NCI-H2171 (cell line): ENCODE results near the gene ATIC.

ENCODE experiments used
- DNase-seq: peaks from one replicate; lab custom pipeline; 2025; lab: John Stamatoyannopoulos, UW

The ATIC gene

DNA sequence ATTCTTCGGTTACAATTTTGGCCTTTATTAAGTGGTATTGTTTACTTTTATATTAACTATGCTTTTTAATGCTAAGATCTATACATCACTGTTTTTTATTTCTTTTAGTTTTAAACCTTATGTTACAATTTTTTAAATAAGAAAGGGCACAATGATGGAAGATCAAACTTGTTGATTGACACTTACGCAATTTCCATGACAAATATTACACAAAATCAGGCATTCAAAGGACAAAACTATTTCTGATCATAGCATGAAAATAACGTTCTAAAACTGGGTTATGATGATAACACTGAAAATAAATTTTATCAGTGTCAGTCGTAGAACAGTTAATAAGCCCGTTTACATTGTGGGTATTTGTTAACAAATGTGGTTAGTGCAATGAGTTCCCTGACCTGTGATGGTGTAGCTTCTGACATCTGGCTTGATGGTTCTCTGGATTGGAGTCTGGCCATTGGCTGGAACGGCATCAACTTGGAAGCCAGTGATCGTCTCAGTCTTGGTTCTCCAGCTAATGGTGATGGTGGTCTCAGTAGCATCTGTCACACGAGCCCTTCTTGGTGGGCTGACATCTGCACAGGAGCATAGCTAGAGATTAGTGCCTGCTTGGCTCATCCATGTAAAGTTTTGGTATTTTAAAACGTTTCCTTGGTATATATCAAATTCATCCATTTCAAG is 64.4 kb downstream of the ATIC start:
- no peak for DNase-seq

GRCh38 chr2:215377283-215377682 is 65.4 kb downstream of the ATIC start:
- no peak for DNase-seq

GRCh38 chr2:215378045-215378444 is 66.2 kb downstream of the ATIC start:
- no peak for DNase-seq

- no peak for DNase-seq
These were observed 67.2 kb downstream of the ATIC start for GRCh38 chr2:215379039-215379438.

GRCh38 chr2:215379948-215380347 is 68.1 kb downstream of the ATIC start:
- no peak for DNase-seq

GRCh38 chr2:215380699-215381098 is 68.8 kb downstream of the ATIC start:
- no peak for DNase-seq

- no peak for DNase-seq
These were observed 70.2 kb downstream of the ATIC start for GRCh38 chr2:215382011-215382410.

- DNase-seq, result no peak
These were observed 70.6 kb downstream of the ATIC start for GRCh38 chr2:215382480-215382879.

DNA sequence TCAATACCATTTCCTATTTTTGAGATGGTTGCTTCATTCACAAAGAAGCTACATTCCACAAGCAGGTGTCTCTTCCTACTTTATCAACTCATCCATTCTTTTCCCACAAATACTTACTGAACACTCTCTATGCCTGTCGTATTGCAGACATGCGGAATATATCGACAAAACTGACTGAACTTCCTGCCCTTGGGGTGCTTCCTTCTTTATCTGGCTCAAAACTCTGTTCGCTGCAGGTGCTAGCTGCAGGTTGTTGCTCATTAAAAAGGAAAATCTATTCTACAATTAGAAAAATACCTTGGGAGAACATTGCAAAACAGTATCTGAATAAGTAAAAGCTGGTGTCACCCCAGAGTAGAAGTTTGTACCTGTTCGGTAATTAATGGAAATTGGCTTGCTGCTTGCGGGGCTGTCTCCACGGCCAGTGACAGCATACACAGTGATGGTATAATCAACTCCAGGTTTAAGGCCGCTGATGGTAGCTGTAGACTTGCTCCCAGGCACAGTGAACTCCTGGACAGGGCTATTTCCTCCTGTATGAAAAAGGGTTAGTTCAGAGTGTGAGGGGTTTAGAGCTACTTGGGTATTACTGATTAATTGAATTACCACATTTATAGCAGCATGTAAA is 71.9 kb downstream of the ATIC start:
- no peak for DNase-seq

- no peak for DNase-seq
These were observed 72.9 kb downstream of the ATIC start for GRCh38 chr2:215384710-215385109.

- DNase-seq, result no peak
These were observed 74.7 kb downstream of the ATIC start for GRCh38 chr2:215386566-215386965.

DNA sequence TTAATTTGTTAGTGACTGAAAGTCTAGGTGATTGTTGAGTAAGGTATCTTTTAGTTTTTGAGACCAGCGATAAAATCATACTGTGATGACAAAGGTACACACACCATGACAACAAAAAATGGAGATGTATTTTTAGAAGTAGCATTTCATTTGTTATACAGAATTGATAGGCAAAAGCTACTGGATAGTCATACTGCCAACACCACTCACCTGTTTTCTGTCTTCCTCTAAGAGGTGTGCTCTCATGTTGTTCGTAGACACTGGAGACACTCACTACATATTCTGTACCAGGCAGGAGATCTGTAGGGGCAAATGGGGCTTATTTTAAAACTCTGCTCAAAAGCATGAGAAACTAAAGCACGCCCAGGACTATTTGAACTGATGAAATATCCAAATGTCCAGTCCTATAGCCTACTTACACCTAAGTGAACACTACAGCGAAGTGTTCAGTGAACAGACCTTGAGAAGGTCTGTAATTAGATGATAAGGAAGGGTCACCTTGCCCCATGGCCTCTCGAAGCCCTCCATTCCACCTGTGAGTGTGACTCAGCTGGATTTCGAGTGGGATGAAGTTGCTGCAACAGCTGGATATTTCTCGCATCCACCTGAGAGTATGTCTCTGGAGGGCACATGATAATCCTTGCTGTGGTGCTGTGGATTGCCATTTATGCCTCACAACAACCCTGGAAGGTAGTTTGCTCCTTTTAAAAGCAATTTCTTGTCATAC is 76.3 kb downstream of the ATIC start:
- no peak for DNase-seq

- no peak for DNase-seq
These were observed 78.7 kb downstream of the ATIC start for GRCh38 chr2:215390550-215390913.

GRCh38 chr2:215391531-215391930 is 79.7 kb downstream of the ATIC start:
- no peak for DNase-seq

- DNase-seq, result no peak
These were observed 80.3 kb downstream of the ATIC start for GRCh38 chr2:215392164-215392563.

DNA sequence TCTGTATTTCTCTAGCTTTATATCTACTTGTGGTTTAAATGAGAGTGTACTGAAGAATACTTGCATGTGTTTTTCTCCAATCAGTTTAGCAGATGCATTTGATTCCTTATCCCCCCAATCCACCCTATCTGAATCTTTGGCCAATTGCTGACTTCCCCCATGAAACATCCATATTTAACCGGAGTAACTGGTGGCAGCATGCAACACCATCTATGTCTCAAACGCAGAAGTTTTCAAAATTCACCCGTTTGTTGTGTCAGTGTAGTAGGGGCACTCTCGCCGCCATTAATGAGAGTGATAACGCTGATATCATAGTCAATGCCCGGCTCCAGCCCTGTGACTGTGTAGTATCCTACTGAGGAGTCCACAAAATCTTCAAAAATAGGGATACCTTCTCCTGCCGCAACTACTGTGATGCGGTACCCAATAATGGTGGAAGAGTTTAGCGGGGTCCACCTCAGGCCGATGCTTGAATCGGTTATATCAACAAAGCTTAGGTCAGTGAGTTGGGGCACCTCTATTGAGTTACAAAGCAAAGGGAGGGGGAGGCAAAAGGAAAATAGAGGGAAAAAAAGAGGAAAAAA is 80.9 kb downstream of the ATIC start:
- no peak for DNase-seq

DNA sequence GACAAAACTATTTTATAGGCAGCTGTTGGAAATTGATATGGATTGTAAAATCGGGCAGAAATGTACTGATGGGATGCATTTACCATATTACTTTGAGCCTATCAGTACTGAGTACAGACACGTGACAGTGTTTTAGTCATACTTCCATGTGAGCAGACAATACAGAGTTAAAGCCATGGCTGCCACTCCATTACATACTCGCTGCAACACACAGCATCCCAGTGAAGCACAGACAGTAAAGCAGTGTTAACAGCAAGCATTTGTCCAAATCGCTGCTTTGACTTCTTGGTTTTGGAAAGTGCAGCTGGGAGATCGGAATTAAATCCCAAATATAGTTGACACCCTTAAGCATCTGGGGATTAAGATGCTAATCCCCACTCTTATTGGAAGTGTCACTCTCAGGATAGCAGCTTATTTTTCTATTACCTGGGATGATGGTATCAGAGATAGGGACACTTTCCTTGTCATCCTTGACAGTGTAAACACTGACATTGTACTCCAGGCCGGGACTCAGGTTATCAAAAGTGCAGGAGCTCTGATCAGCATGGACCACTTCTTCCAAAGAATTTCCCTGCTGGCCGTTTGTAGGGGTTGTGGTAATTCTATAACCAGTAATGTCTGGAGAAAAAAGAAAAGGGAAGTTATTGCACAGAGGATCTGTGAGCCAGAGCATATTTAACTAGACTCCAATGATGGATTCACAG is 82.4 kb downstream of the ATIC start:
- DNase-seq, result no peak

- no peak for DNase-seq
These were observed 84.0 kb downstream of the ATIC start for GRCh38 chr2:215395687-215396460.

DNA sequence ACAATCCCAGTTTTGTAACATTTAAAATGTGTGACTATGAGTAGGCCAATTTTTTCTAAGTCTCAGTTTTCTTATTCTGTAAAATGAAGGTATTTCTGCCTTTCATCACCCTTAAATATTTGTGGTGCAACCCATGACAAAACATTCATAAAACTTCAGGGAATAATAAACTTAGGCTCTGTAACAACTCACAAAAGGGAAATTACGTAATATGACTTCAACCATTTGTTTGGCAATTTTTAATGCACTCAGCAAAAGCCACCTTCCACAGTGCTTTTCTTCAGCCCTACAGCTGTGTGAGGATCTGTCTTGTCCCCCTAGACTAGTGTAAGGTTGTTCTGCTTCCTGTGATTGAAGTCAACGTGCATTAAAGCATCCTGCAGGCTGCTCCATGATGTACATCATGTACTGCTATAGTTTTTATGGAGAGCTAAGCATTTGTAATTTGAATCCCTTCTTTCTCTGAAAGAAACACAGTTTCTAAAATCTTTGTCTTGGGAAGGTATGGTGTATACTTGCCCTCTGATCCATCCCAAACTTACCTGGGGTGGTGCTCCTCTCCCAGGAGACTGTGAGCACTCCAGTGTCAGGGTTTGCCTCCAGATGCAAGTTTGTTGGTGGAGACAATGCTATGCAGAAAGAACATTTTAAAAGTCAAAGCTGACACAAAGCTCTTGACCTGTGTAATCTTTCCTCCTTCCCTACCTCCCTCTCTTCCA is 84.9 kb downstream of the ATIC start:
- DNase-seq, result no peak

GRCh38 chr2:215397632-215398341 is 85.9 kb downstream of the ATIC start:
- no peak for DNase-seq
